GM19025 (cell line): ENCODE results near the gene ERCC5.
A peak's percentile ranks its signal among the peaks of the same experiment; 100 is the strongest.

Experiments
- ATAC-seq: cut with Tn5 transposase; IDR thresholded peaks from one replicate; pipeline ENCODE4 v1.9.1; 2021; ENCODE audit warnings: mild to moderate bottlenecking, low read depth, moderate library complexity; ENCODE audit not compliant: unreplicated experiment

ERCC5 gene

GRCh38 chr13:102845630-102846260 is at the start of gene ERCC5:
ERCC5 (plus strand) TSS chr13:102846032; CDS start chr13:102846267, 235 bp downstream.
- peak; percentile 85 for ATAC-seq

DNA sequence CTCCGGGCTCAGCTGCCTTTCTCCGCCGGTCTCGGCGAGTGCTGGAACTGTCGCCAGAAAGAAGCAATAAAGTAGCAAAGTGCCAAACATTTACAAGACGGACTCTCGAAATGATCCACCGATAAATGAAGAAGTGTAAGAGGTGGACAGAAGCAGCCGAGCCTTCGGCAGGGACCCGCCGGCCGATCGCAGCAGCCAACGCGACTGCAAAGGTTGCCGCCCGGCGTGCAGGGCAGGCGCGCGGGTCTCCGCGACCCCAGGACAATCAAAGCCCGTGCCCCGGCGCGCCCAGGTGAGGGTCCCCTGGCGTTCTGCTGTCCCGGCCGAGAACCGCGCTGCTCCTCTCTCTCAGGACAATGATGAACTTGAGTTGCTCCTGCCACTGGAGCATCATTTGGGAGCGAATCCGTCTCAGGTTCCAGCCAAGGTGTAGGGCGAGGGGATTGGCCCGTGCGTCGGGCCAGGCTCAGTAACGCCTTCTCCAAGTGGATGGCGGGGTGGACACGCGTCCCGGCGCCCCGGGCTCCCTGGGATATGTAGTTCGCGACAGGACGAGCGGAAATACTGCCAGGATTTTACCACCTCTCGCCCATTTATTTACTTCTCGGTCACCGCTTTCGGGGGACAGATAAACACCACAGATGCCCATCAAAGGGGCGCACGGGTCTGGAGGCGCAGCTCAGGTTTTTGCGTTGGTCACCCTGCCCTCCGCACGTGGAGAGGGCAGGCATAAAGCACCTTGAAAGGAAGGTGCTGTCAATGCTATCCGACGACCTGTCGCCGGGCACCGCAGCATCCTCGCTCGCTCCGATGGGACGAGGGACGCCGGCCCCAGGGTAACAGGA is 47.0 kb upstream of the ERCC5 start, which contains the start of the genes BIVM and POGLUT2:
Gene BIVM, plus strand, starts transcription at position 539 of the 845 bp plus-strand sequence. CDS start 8,149 bp downstream, outside the sequence.
Gene POGLUT2, minus strand, starts transcription at position 396 of the 845 bp plus-strand sequence. Its CDS starts 306 bp downstream, at position 90.
- peak; percentile 72 for ATAC-seq

GRCh38 chr13:102799426-102800144 is 46.2 kb upstream of the ERCC5 start:
- peak; percentile 3 for ATAC-seq

DNA sequence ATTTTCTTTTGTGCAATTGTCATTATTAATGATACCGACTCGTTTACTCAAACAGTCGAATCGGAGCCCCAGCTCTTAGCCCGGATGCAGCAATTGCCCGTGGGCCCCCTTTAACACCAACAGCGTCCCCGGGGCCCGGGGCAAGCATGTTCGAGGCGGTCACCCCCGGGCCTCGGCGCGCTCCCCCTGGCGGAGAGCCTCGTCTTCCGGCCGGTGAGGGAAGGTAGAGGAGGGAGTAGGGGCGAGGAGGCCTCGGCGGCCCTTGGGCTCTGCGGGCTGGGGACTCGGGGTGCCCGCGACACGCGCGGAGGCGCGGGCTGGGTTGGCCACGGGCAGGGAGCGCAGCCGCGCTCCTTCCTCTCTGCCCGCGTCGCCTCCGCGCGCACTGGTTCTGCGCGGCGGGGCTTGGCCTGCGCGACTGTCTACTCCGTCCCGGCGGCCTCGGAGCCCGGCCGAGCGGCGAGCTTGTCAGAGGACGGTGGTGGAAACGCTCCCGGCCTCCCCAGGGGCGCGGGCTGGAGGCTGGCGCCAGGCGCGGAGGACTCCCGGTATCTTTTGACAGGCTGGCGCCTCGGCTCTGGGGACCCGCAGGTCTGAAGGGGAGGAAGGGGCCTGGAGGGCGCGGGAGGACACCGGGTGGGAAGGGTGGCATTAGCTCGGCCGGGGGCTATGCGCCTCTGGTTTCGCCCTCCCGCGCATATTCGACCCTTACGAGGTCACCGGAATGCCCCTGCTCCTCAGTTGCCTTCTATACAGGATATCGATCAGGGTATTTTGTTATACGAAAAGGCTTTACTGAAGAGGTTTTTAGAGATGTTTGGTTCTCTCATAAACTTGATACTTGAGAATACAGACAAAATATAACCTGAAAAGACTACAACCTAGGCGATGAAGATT is 45.4 kb upstream of the ERCC5 start:
- ATAC-seq: peak; percentile 76

GRCh38 chr13:102805680-102806079 is 40.2 kb upstream of the ERCC5 start:
- ATAC-seq: no peak

DNA sequence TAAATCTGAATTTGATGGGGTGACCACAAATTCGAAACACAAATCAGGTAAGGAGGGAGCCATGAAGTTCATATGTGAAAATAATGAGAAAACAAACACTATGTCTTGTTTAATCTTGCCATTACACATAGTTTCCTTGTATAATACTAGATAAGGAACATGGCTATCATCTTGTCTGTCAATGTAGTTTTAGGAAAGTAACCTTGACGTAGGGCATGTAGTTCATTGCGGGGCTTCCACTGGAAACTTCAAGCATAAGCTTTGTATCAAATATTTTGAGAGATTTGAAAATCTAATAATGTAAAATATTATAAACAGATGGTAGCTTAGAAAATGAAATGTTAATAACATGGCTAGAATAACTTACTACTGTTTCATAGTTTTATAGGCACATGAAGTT is 38.1 kb upstream of the ERCC5 start:
- ATAC-seq: no peak

DNA sequence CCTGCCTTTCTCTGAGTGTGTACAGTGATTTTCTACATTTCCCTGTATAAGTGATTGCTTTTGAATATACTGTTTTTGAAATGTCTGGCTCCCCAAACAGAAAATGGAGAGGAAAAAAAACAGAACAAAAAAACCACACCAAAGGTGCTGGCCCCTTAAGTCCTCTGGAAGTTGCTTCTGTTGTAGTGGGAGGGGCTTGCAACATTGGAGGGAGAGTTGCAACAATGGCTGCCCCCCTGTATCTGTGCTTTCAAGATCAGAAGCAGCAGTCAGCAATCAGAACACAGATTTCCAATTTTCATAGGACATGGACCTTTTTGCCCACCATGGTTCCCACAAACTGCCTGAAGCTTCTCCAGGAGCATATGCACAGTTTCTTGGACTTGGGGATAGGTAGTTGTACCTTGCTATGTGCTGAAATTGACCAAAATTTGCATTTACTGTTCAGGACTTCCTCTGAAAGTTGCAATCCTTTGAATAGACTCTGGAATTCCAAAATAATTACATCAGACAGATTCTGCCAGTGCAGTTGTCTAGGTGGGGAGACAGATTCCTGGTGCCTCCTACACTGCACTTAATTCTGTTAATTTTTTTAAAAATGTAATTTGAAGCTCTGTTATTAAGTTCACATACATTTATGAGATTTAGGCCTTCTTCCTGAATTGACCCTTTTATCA is 33.1 kb upstream of the ERCC5 start:
- ATAC-seq: no peak

DNA sequence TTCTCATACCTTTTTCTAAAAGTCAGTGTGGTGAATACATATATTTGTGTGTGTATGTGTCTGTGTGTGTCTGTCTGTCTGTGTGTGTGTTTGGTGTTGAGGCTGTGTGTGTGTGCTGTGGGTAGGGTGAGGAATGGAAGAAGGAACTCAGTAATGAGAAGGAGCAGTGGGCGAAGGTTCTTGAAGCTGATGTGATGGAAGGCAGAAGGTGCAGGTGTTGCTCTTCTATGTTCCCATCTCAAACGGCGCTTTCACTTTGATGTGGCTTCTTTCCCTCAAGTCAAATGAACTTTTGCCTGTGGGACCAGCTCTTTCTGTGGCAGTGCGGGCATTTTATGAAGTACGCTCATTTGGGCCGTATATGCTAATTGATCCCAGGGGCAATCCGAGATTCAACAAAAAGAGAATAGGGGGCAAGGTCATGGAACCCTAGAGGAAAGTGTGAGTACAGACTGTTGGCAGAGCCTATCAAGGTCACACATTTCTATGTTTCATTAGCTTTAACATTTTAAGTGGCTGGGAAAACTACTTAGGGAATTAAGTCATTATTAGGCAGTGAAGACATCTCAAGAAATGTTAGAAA is 31.7 kb upstream of the ERCC5 start:
- ATAC-seq: no peak

- ATAC-seq: no peak
These were observed 31.0 kb upstream of the ERCC5 start for GRCh38 chr13:102814793-102815192.

- ATAC-seq: no peak
These were observed 30.0 kb upstream of the ERCC5 start for GRCh38 chr13:102815788-102816187.

DNA sequence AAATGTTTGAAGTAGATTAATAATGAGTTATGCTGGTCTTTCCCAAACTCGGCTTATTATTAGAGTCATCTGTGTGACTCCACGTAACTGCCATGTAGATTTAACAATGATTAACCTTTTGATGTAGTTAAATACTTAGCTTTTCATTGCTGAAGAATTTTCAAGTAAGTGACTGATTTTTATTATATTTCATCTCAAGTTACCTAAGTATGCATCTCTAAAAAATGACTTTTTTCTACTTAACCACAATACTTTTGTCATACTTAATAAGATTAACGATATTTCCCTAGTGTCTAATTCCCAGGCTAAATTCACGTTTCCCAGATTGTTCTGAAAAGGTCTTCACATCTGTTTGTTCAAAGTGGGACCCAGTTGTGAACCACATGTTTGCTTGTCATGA is 29.1 kb upstream of the ERCC5 start:
- no peak for ATAC-seq

- ATAC-seq: no peak
These were observed 28.6 kb upstream of the ERCC5 start for GRCh38 chr13:102817241-102817640.

DNA sequence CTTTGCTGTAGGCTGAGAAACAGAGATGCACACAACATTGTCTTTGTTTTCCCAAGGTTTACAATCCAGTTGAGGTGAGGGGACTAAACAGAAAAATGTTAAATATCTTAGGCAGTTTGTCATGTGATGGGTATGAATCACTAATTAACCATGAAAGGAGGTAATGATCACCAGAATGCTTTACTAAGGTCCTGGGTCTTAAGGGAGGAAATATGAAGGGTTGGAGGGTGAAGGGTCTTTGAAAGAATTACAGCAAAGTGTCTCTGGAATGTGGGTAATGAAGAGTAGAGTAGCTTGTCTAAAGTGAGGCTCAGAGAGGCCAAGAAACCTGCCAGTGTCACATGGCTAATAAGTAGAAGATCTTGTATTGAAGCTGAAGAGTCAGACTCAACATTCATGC is 27.9 kb upstream of the ERCC5 start:
- no peak for ATAC-seq

- ATAC-seq: no peak
These were observed 20.4 kb upstream of the ERCC5 start for GRCh38 chr13:102825400-102825799.

- no peak for ATAC-seq
These were observed 19.7 kb upstream of the ERCC5 start for GRCh38 chr13:102825921-102826706.

DNA sequence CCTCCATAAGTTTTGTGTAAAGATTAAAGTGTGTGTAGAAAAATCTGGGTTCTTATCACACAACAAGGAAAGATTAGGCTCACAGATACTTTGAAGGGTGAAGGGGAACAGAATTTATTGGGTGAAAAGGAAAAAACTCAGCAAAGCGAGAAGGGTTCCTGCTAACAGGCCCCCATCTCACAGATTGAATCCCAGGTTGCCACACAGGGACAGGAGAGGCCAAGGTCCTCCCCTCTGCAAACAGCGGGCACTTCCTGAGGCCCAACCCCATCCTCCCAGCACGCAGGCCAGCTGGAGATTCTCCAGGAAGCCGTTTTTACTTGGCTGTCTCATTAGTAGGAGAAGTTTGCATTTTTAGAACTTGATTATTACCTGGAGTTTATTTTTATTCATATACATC is 15.2 kb upstream of the ERCC5 start:
- no peak for ATAC-seq

DNA sequence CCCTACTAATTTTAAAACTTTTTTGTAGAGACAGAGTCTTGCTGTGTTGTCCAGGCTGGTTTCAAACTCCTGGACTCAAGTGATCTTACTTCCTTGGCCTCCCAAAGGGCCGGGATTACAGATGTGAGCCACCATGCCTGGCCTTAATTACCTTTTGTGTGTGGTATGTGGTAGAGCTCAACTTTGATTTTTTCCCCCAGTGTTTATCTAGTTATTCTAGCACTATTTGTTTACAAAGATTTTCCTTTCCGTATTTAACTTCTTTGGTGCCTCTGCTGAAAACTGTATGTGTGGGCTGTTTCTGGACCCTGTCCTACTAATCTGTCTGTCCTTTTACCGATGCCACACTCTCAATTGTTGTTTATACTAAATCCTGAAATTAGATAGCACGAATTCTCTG is 9.4 kb upstream of the ERCC5 start:
- no peak for ATAC-seq

- ATAC-seq: no peak
These were observed 7.6 kb upstream of the ERCC5 start for GRCh38 chr13:102838273-102838672.
